ENCODE results near the gene GRIA4. TPM values are rescaled to one million over a fixed set of nuclear protein-coding genes. Genes with fewer than 3 reads are reported as not detected.

The GRIA4 gene
- total RNA-seq, 2 experiments from 2014 or later: not detected

DNA sequence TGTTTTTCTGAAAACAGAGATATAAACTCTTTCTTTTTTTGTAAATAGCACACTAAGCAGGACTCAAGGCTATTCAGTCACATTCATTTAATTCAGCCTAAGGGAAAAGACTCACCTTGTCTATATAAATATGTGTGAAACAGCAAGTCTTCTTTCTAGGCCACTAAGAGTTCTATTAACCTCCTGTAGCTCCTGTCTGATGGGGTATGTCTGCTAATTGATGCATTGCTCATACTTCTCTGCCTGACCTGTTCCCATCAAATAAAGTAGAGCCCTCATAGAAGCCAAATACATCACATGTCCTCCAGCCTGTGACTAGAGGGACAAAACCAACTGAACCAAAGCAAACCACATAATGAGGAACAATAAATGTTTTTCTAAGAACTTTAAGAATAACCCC, 344.0 kb downstream of the GRIA4 start:
- no peak overlapping the region for H3K27ac Mint-ChIP-seq
- DNase-seq (no peak), ATAC-seq (no peak)
- ChIA-PET POLR2A (no interaction called here), CTCF (interaction anchor here (1.1 kb wide), 1 partner anchor 242 kb away, joined by 3 read pairs; no protein-coding TSS in a partner anchor)
- no peaks in the 10 kb centered on the region for H3K4me1 Mint-ChIP-seq (ENCODE audit: low read depth)
- peaks cover 2% of the 10 kb centered on the region for H3K9me3 Mint-ChIP-seq
- H3K27me3 Mint-ChIP-seq: peaks cover 3% of the 10 kb centered on the region
- H3K4me3 Mint-ChIP-seq: no peak overlapping the region
- intact Hi-C loops (cut with micrococcal nuclease): no loop called here
- no peaks in the 10 kb centered on the region for H3K36me3 Mint-ChIP-seq (ENCODE audit: low read depth)
- TF ChIP-seq, protein P1, sequence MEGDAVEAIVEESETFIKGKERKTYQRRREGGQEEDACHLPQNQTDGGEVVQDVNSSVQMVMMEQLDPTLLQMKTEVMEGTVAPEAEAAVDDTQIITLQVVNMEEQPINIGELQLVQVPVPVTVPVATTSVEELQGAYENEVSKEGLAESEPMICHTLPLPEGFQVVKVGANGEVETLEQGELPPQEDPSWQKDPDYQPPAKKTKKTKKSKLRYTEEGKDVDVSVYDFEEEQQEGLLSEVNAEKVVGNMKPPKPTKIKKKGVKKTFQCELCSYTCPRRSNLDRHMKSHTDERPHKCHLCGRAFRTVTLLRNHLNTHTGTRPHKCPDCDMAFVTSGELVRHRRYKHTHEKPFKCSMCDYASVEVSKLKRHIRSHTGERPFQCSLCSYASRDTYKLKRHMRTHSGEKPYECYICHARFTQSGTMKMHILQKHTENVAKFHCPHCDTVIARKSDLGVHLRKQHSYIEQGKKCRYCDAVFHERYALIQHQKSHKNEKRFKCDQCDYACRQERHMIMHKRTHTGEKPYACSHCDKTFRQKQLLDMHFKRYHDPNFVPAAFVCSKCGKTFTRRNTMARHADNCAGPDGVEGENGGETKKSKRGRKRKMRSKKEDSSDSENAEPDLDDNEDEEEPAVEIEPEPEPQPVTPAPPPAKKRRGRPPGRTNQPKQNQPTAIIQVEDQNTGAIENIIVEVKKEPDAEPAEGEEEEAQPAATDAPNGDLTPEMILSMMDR (IDR thresholded peaks at IDR 0.05): no peak

DNA sequence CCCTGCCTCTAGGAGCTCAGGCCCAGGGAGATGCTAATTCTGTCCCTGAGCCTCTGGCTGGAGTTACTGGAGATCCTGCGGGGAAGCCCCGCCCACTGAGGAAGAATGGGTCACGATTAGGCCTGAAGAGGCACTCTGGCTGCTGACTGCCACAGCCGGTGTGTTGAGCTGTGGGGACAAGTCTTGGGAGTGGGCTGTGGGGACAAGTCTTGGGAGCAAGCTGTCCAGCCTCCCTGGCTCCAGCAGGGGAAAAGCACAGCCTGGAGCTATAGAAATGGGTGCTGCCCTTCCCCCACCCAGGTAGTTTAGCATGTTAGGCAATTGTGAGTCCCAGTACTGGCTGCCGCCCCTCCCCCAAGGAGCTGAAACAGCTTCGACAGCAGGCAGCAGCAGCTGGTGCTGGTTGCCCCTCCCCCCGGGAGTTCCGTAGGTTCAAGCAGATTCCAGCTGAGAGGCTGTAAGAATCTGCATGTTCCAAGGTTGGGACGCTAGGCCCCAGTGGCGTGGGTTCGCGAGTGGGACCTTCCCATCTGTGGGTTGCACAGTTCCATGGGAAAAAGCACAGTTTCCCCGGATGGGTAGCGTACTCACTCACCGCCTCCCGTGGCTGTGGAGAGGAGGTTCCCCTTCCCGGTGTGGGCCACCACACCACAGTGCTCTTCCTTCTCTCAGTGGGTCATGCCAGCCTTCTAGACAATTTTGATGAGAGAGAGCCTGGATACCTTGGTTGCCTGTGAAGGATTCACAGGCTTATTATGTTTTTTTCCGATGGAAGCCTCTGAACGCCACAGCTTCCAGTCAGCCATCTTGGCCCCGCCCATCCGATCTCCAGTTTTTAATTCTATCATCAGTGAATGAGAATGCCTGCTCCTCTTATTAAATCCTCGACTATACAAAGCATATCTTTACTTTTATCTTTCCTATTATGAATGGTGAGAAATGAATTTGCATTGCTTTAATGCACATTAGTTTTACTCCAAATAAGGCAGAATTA, 350.7 kb downstream of the GRIA4 start:
- intact Hi-C loops (cut with micrococcal nuclease): no loop called here
- Mint-ChIP-seq H3K4me1 (ENCODE audit: low read depth) (no peaks in the 10 kb centered on the region), H3K27ac (no peak overlapping the region), H3K9me3 (peaks cover 10% of the 10 kb centered on the region), H3K36me3 (ENCODE audit: low read depth) (no peaks in the 10 kb centered on the region), H3K27me3 (peaks cover 5% of the 10 kb centered on the region), H3K4me3 (no peak overlapping the region)
- TF ChIP-seq, protein P1 (IDR thresholded peaks at IDR 0.05): no peak
- no peak for DNase-seq
- POLR2A ChIA-PET: no interaction called here
- CTCF ChIA-PET: no interaction called here
- no peak for ATAC-seq

DNA sequence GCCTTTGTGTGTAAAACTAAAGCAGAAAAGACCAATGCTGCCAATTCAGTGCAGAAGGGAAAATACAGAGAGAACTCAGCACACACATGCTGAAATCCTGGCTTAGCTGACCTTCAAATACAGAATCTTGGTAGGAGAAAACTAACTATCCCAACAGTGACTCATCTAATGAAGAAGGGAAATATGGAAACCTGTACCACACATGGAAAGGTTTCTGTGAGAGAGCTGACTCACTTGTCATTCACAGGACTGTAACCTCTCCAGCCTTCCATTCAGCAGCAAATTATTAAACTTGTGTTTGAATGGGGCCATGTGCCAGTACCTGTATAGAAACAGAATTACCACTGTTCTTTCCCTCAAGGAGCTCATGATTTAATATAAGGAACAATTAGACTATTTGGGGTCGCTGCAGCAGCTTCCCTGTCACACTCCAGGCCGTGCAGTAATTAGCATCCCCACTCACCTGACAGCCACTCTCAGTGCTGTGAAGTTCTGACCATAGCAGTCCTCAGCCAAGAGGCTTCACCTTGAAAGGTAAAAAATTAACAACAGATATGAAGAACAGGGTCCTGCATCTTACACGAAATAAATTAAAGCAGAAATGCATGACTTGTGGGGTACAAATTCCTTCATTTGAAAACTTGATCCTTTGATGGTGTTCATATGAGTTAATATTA, 358.3 kb downstream of the GRIA4 start:
- ATAC-seq (no peak), DNase-seq (no peak)
- H3K4me1 Mint-ChIP-seq (ENCODE audit: low read depth): no peaks in the 10 kb centered on the region
- peaks cover 2% of the 10 kb centered on the region for H3K27me3 Mint-ChIP-seq
- no peak overlapping the region for H3K4me3 Mint-ChIP-seq
- H3K9me3 Mint-ChIP-seq: no peaks in the 10 kb centered on the region
- ChIA-PET POLR2A (no interaction called here), CTCF (no interaction called here)
- TF ChIP-seq, protein P1 (IDR thresholded peaks at IDR 0.05): no peak
- intact Hi-C loops (cut with micrococcal nuclease): no loop called here
- no peak overlapping the region for H3K27ac Mint-ChIP-seq
- no peaks in the 10 kb centered on the region for H3K36me3 Mint-ChIP-seq (ENCODE audit: low read depth)

DNA sequence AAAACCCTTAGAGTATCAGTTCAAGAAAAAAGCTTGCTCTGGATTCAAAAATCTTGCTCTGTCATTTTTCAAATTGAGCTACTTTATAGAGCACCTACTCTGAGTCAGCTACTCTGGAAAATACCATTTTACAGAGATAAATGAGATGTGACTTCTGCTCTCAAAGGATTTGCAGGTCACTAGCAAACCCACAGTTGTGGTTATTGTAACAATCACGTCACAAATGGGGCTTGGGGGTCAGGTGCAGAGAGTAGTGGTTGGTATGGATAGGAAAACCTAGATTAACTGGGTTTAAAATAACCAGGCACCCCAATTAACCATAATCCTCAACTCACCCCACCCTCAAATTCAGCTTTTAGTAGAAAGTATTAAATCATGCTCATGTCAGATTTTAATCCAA, 359.9 kb downstream of the GRIA4 start:
- no peak for ATAC-seq
- Mint-ChIP-seq H3K4me3 (no peak overlapping the region), H3K36me3 (ENCODE audit: low read depth) (no peaks in the 10 kb centered on the region), H3K9me3 (no peaks in the 10 kb centered on the region), H3K27ac (no peak overlapping the region), H3K27me3 (no peaks in the 10 kb centered on the region), H3K4me1 (ENCODE audit: low read depth) (no peaks in the 10 kb centered on the region)
- POLR2A ChIA-PET: no interaction called here
- TF ChIP-seq, protein P1 (IDR thresholded peaks at IDR 0.05): no peak
- intact Hi-C loops (cut with micrococcal nuclease): no loop called here
- DNase-seq: no peak
- CTCF ChIA-PET: no interaction called here

DNA sequence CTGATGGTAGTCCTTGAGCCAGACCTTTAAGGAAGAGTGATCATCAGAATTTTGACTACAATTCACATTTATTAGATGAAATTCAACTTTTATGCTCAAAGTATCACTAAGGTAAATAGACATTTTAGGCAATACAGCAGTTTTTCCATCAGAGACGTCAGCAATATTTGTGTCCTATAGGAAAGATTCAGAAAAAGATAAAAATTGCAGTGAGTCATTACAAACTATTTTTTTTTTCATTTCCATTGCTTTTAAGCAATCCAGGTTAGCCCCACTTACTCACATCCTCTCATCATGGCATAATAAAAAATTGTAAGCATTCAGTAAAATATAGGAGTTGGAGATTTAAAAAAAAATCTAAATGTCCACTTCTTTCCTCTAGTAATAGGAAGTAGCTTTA, 365.3 kb downstream of the GRIA4 start:
- intact Hi-C loops (cut with micrococcal nuclease): no loop called here
- TF ChIP-seq, protein P1 (IDR thresholded peaks at IDR 0.05): no peak
- DNase-seq: no peak
- ChIA-PET CTCF (no interaction called here), POLR2A (no interaction called here)
- Mint-ChIP-seq H3K27ac (no peak overlapping the region), H3K9me3 (no peaks in the 10 kb centered on the region), H3K4me1 (ENCODE audit: low read depth) (no peaks in the 10 kb centered on the region), H3K27me3 (peaks cover 3% of the 10 kb centered on the region), H3K36me3 (ENCODE audit: low read depth) (no peaks in the 10 kb centered on the region), H3K4me3 (no peak overlapping the region)
- ATAC-seq: no peak
